Transverse colon (tissue), 4 donors: ENCODE results near the gene PRKAG3.

Source experiments
- EP300 ChIP-seq: sonication (generic); formaldehyde crosslinking; IDR thresholded peaks from one replicate; pipeline ENCODE4 v1.6.1; 2017; ENCODE audit warnings: antibody characterized with exemption, low read depth
- POLR2A ChIP-seq: fragments of 450-650 bp; IDR thresholded peaks from one replicate; pipeline ENCODE4 v1.6.1; 2016; ENCODE audit warnings: antibody characterized with exemption, mild to moderate bottlenecking, moderate library complexity
- POLR2AphosphoS5 ChIP-seq, 3 donors: sonication (generic); formaldehyde crosslinking; IDR thresholded peaks; one replicate each; pipeline ENCODE4 v1.6.1; 2016; ENCODE audit warnings: antibody characterized with exemption in 3 of 3
- TF ChIP-seq, protein P1 (sequence below), 5 experiments: fragments of 200-600 bp in 3 of 5; fragments of 450-650 bp in 2 of 5; sonication (generic) in 3 of 5; IDR thresholded peaks; 1 replicate in 2 of 5; 2 replicates in 3 of 5; pipeline ENCODE4 v1.5.1; 2016 to 2017; ENCODE audit warnings: antibody characterized with exemption in 5 of 5, inconsistent platforms in 3 of 5, mild to moderate bottlenecking in 2 of 5, moderate library complexity in 1 of 5

DNA sequence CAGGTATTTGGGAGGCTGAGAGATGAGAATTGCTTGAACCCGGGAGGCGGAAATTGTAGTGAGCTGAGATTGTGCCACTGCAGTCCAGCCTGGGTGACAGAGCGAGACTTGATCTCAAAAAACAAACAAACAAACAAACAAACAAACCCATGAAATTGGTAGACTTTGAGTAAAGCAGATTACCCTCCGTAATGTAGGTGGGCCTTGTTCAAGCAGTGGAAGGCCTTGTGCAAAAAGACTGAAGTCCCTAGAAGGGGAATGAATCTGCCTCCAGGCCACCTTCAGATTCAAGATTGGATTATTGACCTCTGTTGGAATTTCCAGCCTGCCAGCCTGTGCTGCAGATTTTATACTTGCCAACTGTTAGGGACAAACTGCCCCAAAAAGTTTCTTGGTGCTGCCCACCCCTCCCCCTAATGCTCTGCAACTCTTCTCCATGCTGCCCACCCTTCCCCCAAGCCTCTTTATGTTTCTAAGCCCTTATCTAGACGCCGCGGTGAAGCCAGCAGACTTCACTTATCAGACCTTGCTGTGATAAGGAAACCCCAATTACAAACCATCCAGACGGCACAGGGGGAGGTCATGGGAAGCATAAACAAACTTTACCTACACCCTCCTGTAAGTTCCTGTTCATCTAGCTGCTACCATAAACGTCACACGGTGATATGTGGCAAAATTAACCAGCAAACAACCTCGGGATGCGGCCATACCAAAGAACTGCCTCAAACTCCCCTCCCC, 32.7 kb downstream of the PRKAG3 start:
- TF ChIP-seq, protein P1, sequence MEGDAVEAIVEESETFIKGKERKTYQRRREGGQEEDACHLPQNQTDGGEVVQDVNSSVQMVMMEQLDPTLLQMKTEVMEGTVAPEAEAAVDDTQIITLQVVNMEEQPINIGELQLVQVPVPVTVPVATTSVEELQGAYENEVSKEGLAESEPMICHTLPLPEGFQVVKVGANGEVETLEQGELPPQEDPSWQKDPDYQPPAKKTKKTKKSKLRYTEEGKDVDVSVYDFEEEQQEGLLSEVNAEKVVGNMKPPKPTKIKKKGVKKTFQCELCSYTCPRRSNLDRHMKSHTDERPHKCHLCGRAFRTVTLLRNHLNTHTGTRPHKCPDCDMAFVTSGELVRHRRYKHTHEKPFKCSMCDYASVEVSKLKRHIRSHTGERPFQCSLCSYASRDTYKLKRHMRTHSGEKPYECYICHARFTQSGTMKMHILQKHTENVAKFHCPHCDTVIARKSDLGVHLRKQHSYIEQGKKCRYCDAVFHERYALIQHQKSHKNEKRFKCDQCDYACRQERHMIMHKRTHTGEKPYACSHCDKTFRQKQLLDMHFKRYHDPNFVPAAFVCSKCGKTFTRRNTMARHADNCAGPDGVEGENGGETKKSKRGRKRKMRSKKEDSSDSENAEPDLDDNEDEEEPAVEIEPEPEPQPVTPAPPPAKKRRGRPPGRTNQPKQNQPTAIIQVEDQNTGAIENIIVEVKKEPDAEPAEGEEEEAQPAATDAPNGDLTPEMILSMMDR (IDR thresholded peaks at IDR 0.05) = no peak
- TF ChIP-seq EP300 (no peak), POLR2A (no peak), POLR2AphosphoS5 (IDR thresholded peaks at IDR 0.05) (no peak)
